Measurements from ENCODE around the gene CSN2. TPM values are rescaled to one million over a fixed set of nuclear protein-coding genes. Genes with fewer than 3 reads are reported as not detected.

CSN2 gene
- total RNA-seq, 1 experiment from 2014 or later = not detected

GRCh38 chr4:69977582-69977981 is 12.1 kb upstream of the CSN2 start:
- Histone ChIP-seq H3K14ac (ENCODE audit: insufficient read depth, low read length) (no peak overlapping the region), H2BK12ac (ENCODE audit: insufficient read length, low read depth, low read length) (no peak overlapping the region), H3K27me3 (ENCODE audit: insufficient read depth, low read length) (no peaks in the 10 kb centered on the region), H2BK15ac (ENCODE audit: low read depth, low read length) (no peak overlapping the region), H4K20me1 (ENCODE audit: control insufficient read depth, insufficient read depth, insufficient read length) (no peaks in the 10 kb centered on the region), H4K5ac (ENCODE audit: insufficient read length, low read depth, low read length) (no peak overlapping the region), H4K8ac (replicated peaks; ENCODE audit: insufficient read length, low read depth, low read length) (no peak overlapping the region), H2AFZ (ENCODE audit: low read length) (no peak overlapping the region), H2BK5ac (ENCODE audit: insufficient read length, low read length) (no peak overlapping the region), H3K56ac (ENCODE audit: insufficient read length, low read depth, low read length) (no peak overlapping the region), H3K4me1 (ENCODE audit: insufficient read depth, low read length) (no peaks in the 10 kb centered on the region), H3T11ph (ENCODE audit: low read length) (no peak overlapping the region), H4K91ac (ENCODE audit: insufficient read length, low read depth, low read length) (no peak overlapping the region), H3K18ac (ENCODE audit: insufficient read length, low read depth, low read length) (no peak overlapping the region), H3K4ac (ENCODE audit: low read depth, low read length) (no peak overlapping the region), H3K9me3 (ENCODE audit: control insufficient read depth, low read depth, low read length) (no peaks in the 10 kb centered on the region), H2BK120ac (ENCODE audit: low read depth, low read length, poor library complexity, severe bottlenecking) (no peak overlapping the region), H3K9ac (ENCODE audit: extremely low read depth, insufficient read length, low read length) (no peak overlapping the region), H3K79me1 (ENCODE audit: insufficient read depth, low read depth, low read length, poor library complexity, severe bottlenecking) (no peaks in the 10 kb centered on the region), H3K79me2 (ENCODE audit: insufficient read depth, low read length) (no peaks in the 10 kb centered on the region), H3K23ac (ENCODE audit: insufficient read length, low read depth, low read length) (no peak overlapping the region), H2AK5ac (ENCODE audit: insufficient read length, low read length) (no peak overlapping the region), H3K4me2 (ENCODE audit: insufficient read depth, insufficient read length, low read length) (no peak overlapping the region), H3K23me2 (ENCODE audit: insufficient read length, low read depth, low read length, poor library complexity, severe bottlenecking) (no peaks in the 10 kb centered on the region), H3K27ac (ENCODE audit: insufficient read length, low read depth, low read length) (no peak overlapping the region), H2BK20ac (ENCODE audit: low read depth, low read length, poor library complexity, severe bottlenecking) (no peak overlapping the region)
- DNase-seq = no peak
- Mint-ChIP-seq H3K4me3 (no peak overlapping the region), H3K27me3 (ENCODE audit: low read depth) (no peaks in the 10 kb centered on the region), H3K9me3 (no peaks in the 10 kb centered on the region), H3K36me3 (ENCODE audit: insufficient read depth in 1 of 3, low read depth in 3 of 3) (no peaks in the 10 kb centered on the region), H3K4me1 (peaks cover 0 to 4% of the 10 kb centered on the region in 2 experiments; a peak in 2 of 4 replicates), H3K27ac (no peak overlapping the region)
- TF ChIP-seq CTCF (conservative IDR thresholded peaks at IDR 0.05) = no peak
